Hematopoietic multipotent progenitor cell treated with erythropoietin and hydrocortisone succinate and interleukin-3 and kit ligand, for 4 days (in vitro differentiated cells): ENCODE data around the gene ZNHIT6.
A peak's percentile ranks its signal among the peaks of the same experiment; 100 is the strongest.

Experiments
- DNase-seq: peaks from one replicate; pipeline ENCODE4 v3.0.0-alpha.2; 2015

The ZNHIT6 gene, protein sequence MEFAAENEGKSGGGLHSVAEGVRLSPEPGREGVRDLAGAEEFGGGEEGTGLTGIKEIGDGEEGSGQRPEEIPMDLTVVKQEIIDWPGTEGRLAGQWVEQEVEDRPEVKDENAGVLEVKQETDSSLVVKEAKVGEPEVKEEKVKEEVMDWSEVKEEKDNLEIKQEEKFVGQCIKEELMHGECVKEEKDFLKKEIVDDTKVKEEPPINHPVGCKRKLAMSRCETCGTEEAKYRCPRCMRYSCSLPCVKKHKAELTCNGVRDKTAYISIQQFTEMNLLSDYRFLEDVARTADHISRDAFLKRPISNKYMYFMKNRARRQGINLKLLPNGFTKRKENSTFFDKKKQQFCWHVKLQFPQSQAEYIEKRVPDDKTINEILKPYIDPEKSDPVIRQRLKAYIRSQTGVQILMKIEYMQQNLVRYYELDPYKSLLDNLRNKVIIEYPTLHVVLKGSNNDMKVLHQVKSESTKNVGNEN

GRCh38 chr1:85707990-85708828 lies at the start of gene ZNHIT6:
ZNHIT6 (minus strand) TSS chr1:85708433; CDS start chr1:85708284, 149 bp downstream.
- peak; percentile 98 for DNase-seq

GRCh38 chr1:85756864-85757263 lies 48.6 kb upstream of the ZNHIT6 start:
- DNase-seq: no peak

DNA sequence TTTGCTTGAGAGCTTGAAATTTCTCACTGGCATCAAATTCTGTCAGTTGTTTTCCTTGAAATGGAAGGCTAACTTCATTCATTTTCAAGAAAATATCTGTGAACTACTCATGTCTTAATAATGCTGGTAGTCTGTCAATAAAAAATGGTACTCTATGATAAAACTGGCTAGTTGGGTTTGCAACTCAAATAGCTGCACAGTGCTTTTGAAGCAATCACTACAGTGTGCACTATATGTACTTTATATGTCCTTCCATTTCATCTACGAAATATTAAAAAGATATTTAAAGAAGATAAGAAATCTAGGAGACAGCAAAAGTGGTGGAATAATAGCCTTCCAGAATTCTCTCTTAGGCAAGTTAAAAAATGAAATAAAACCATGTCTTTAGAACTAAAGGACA lies 39.9 kb upstream of the ZNHIT6 start:
- DNase-seq: no peak

DNA sequence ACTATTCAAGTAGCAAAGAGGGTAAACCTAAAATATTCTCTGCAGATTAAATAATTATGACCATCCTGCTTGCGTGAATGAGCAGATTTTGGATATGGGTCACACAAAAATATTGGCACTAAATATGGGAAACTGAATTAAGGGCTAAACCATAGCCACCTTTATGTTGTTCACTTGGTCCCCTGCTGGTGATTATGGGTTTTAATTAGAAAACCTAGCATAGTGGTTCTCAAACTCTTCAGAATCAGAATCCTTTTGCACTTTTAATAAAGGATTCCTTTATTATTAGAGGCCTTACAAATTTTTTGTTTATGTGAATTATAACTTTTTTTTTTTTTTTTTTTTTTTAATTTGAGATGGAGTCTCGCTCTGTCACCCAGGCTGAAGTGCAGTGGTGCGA lies 38.5 kb upstream of the ZNHIT6 start:
- peak; percentile 2 for DNase-seq

DNA sequence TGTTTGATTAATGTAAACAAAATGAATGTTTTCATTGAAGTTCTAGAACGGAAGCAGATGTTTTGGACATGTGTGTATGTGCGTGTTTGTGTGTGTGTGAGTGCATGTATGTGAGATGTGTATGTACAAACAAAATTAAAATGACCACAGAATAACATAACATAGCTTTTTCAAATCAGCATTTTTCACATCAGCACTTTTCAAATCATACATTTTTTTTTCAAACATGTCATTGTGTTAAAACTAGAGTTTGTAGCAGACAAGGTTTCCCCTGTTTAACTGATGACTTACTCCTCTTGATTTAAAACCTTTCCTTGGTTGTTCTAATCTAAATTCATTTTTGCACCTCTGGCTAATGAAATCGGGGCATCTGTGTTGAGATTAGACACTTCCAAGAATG lies 35.6 kb upstream of the ZNHIT6 start:
- no peak for DNase-seq

DNA sequence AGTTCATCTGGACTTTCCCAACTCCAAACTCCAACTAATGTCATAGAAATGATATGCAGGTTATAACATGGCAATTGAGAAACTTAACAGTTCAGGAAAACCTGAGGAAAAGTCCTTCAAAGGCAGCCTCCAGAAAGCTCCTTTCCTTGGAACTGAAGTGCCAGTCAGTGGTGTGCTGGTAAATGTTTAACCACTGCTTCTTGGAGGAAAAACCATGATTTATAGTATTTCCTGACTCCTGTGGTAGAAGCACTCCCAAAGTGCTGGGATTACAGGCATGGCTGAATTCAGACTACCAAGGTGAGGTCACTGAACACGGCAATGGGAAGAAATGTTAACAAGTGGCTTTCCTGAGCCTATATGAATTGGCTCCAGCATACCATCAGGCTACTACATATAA lies 26.7 kb upstream of the ZNHIT6 start:
- DNase-seq: no peak

- no peak for DNase-seq
These were observed 10.6 kb upstream of the ZNHIT6 start for GRCh38 chr1:85718678-85719340.

- peak; percentile 35 for DNase-seq
These were observed 6.3 kb upstream of the ZNHIT6 start for GRCh38 chr1:85714418-85715114.

GRCh38 chr1:85708829-85709227 lies 595 bp upstream of the ZNHIT6 start:
- no peak for DNase-seq

DNA sequence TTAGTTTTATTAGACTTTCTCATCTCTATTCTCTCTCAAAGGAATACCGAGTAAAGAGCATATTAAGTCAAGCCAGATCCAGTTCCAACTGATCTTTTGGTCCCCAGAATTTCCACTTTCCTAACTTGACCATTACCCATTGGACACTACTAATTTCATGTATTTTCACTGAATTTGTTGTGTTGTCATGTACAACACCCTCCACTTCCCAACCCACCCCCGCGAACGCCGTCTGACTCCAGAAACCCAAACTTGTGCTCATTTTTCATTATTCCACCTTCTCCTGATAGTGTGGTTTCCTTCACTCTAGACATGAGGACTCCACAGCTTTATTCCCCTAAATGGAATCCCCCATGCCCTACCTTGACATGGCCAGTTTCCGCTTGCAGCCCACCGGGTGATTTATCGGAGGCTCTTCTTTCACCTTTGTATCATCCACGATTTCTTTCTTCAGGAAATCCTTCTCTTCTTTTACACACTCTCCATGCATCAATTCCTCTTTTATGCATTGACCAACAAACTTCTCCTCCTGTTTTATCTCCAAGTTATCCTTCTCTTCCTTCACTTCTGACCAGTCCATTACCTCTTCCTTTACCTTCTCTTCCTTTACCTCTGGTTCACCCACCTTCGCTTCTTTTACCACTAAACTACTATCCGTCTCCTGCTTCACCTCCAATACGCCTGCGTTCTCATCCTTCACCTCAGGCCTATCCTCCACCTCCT lies 805 bp downstream of the ZNHIT6 start:
- DNase-seq: no peak

GRCh38 chr1:85705940-85706339 lies 2.3 kb downstream of the ZNHIT6 start:
- DNase-seq: peak; percentile 16

DNA sequence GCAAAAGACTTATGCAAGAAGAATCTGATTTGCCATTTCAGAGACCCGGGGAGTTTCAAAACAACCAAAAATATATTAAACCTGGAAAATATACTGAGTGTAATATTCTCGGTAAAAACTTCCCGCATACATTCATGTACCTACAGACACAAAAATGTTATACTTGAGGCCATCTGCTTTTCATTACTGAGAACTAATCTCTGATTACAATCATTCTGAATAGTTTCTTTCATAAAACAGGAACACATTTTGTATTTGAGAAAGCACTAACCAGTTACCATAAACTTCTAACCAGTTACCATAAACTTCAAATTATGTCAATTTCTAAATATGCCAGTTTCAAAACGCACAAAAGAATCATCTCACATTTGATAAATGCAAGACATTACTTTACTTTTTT lies 7.8 kb downstream of the ZNHIT6 start:
- no peak for DNase-seq

GRCh38 chr1:85697895-85698294 lies 10.3 kb downstream of the ZNHIT6 start:
- DNase-seq: no peak

- peak; percentile 63 for DNase-seq
These were observed 15.4 kb downstream of the ZNHIT6 start for GRCh38 chr1:85692730-85693314.

DNA sequence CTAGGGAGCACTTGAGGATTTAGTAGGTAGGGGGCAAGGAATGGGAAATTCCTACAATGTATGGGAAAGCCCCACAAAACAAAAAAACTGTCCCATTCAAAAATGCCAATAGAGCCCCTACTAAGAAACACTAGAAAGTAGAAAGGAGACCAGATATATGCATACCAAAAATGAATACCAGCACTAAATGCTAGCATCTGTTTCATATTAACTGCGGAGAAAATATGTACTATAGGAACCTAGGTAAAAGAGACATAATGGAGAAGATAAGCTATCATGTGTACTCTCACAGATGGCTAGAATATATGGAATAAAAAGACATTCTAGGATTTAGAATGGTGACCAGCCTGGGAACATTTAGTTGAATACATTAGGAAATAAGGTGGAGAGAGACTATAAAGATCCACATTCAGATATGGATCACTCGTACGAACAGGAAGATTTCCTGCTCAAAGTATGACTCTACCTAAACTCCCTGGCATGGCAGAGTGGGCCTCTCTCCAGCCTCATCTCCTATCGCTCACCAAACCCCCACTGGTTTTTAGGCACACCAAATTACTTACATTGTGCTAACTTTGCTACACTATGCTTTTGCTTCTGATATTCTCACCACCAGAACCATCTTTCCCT lies 18.3 kb downstream of the ZNHIT6 start:
- DNase-seq: no peak

DNA sequence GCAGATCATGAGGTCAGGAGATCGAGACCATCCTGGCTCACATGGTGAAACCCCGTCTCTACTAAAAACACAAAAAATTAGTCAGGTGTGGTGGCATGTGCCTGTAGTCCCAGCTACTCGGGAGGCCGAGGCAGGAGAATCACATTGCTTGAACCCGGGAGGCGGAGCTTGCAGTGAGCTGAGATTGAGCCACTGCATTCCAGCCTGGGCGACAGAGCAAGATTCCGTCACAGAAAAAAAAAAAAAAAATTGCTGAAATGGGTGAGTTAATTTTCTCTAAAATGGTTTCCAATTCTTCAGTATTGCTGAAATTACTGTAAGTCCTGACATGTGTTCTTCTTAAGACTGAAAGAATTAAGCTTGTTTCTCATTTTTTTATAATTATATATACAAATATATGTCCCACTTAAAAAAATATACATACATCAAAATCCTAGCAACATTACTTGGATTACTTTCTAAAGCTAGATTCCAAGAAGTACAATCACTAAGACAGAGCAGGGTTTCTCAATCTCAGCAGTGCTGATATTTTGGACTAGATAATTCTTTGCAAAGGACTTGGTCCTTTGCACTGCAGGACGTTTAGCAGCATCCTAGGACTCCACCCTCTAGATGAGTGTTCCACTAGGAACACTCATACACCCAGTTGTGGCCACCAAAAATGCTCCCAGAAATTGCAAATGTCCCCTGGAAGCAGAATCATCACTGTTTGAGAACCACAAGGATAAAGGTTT lies 24.8 kb downstream of the ZNHIT6 start:
- no peak for DNase-seq

DNA sequence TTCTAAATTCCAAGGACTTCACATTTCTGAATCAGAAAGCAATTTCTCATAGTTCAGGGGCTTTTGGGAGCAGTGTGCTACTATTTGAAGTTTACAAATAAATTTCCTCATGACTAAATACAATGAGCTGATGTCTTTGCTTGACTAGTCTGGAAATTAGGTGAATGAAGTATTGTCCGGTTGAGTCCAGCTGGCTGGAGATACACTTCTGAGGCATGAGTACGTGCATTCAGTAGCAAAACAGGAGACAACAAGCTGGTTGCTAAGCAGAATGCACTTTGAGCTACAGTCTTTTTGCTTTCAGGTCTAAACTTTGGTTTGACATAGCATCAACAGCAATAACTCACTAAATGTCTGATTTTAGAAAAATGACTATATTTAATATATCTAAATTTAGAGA lies 27.1 kb downstream of the ZNHIT6 start:
- no peak for DNase-seq

DNA sequence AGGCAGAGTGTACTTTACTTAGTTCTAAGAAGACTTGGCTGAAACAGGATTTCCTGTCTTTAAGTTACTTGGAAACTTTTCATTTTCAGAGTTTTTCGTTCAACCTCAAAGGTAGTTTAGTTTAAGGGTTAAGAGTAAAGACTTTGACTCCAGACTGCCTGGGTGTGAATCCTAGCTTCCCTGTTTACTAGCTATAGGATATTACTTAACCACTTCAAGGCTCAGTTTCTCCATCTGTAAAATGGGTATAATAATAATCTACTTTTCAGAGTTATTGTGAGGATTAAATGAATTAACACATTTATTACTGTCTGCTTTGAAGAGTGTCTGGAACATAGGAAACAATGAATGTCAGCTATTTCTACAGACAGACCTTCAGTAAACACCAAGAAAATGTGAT lies 30.0 kb downstream of the ZNHIT6 start:
- DNase-seq: no peak

GRCh38 chr1:85677656-85678055 lies 30.6 kb downstream of the ZNHIT6 start:
- DNase-seq: no peak

- no peak for DNase-seq
These were observed 36.1 kb downstream of the ZNHIT6 start for GRCh38 chr1:85672031-85672660.
